Panc1 (cell line): ENCODE measurements around the gene YWHAQ. TPM values are rescaled to one million over a fixed set of nuclear protein-coding genes. Genes with fewer than 3 reads are reported as not detected.

ENCODE experiments used
- ATAC-seq: fragments of 200-7000 bp; cut with Tn5 transposase; 2 replicates; pipeline ENCODE4 v1.9.1; 2020; ENCODE audit warnings: mild to moderate bottlenecking, moderate library complexity
- BruUV-seq: library from RNA; stranded (reverse); fragments of 400-500 nt; replicated peaks from 2 replicates; lab custom pipeline; 2021; lab: Mats Ljungman, UMichigan
- CTCF ChIA-PET: fragments of 300-600 bp; sonication (Branson Sonifier 250); formaldehyde crosslinking; loops from one replicate; lab custom pipeline; 2022; ENCODE audit warnings: antibody characterized with exemption; lab: Charles Lee
- POLR2A ChIA-PET: fragments of 300-600 bp; sonication (Branson Sonifier 250); formaldehyde crosslinking; loops from one replicate; lab custom pipeline; 2022; ENCODE audit warnings: antibody characterized with exemption; lab: Charles Lee
- DNase-seq: peaks from one replicate; pipeline ENCODE4 v3.0.0-alpha.2; 2010; ENCODE audit warnings: low read depth, low spot score
- H3K27ac ChIP-seq: 2 replicates; pipeline ENCODE4 v1.5.1; 2011; ENCODE audit warnings: mild to moderate bottlenecking, low read length, inconsistent platforms
- H3K27me3 ChIP-seq: fragments of 200-500 bp; sonication (Bioruptor generic); 2 replicates; pipeline ENCODE4 v1.6.0; 2014; ENCODE audit warnings: low read length, inconsistent platforms; ENCODE audit not compliant: control insufficient read depth, insufficient read depth
- H3K36me3 ChIP-seq: fragments of 200-500 bp; sonication (Bioruptor generic); 2 replicates; pipeline ENCODE4 v1.5.1; 2014; ENCODE audit warnings: inconsistent platforms, mild to moderate bottlenecking, low read length, moderate library complexity; ENCODE audit not compliant: control insufficient read depth, insufficient read depth
- H3K4me1 ChIP-seq: 2 replicates; pipeline ENCODE4 v1.5.1; 2011; ENCODE audit warnings: inconsistent platforms, mild to moderate bottlenecking, low read length, moderate library complexity; ENCODE audit not compliant: control insufficient read depth, insufficient read depth
- H3K4me3 ChIP-seq, 2 experiments: 2 replicates each; pipeline ENCODE4 v1.5.1; 2011 to 2012; ENCODE audit warnings: low read depth in 2 of 2, low read length in 2 of 2, mild to moderate bottlenecking in 2 of 2, inconsistent platforms in 1 of 2, moderate library complexity in 1 of 2
- H3K9me3 ChIP-seq: fragments of 200-500 bp; sonication (Bioruptor generic); 2 replicates; pipeline ENCODE4 v1.5.1; 2014; ENCODE audit warnings: low read depth, mild to moderate bottlenecking, inconsistent platforms, low read length, moderate library complexity; ENCODE audit not compliant: control insufficient read depth, insufficient read depth
- POLR2AphosphoS5 ChIP-seq: IDR thresholded peaks from 2 replicates; pipeline ENCODE4 v1.6.1; 2012; ENCODE audit warnings: mild to moderate bottlenecking, low read depth, low read length, moderate library complexity
- SIN3A ChIP-seq: IDR thresholded peaks from 2 replicates; pipeline ENCODE4 v1.6.1; 2012; ENCODE audit warnings: low read depth, mild to moderate bottlenecking, low read length, moderate library complexity, borderline replicate concordance; ENCODE audit not compliant: insufficient read depth
- TCF7L2 ChIP-seq: IDR thresholded peaks from 2 replicates; pipeline ENCODE4 v1.6.1; 2011; ENCODE audit warnings: mild to moderate bottlenecking, low read depth, low read length, inconsistent platforms
- in situ Hi-C: cut with HindIII; loops from 2 replicates; pipeline ENCODE4 v1.10.0; 2016; ENCODE audit warnings: low sequenced_read_pairs, low pct_unique_long_range_greater_than_20kb
- intact Hi-C: fragments of 100-400 bp; cut with micrococcal nuclease; formaldehyde crosslinking; loops from one replicate; pipeline ENCODE4 v1.10.0; 2022; ENCODE audit not compliant: unreplicated experiment
- total RNA-seq: library from RNA; stranded (reverse); gene quantifications from one replicate; pipeline ENCODE4 v1.2.1, GENCODE V29; 2021; ENCODE audit not compliant: unreplicated experiment
- TF ChIP-seq, protein P1 (sequence below): fragments of 450-650 bp; IDR thresholded peaks from 2 replicates; pipeline ENCODE4 v1.5.1; 2017; ENCODE audit warnings: mild to moderate bottlenecking
- TF ChIP-seq, protein P2 (sequence below), 2 experiments: IDR thresholded peaks; 2 replicates each; pipeline ENCODE4 v1.6.1; 2011 to 2012; ENCODE audit warnings: low read depth in 2 of 2, control low read depth in 1 of 2, low read length in 1 of 2, mild to moderate bottlenecking in 1 of 2, moderate library complexity in 1 of 2; ENCODE audit not compliant: insufficient read depth in 1 of 2

The YWHAQ gene
- total RNA-seq, 1 experiment from 2014 or later: 683 TPM

DNA sequence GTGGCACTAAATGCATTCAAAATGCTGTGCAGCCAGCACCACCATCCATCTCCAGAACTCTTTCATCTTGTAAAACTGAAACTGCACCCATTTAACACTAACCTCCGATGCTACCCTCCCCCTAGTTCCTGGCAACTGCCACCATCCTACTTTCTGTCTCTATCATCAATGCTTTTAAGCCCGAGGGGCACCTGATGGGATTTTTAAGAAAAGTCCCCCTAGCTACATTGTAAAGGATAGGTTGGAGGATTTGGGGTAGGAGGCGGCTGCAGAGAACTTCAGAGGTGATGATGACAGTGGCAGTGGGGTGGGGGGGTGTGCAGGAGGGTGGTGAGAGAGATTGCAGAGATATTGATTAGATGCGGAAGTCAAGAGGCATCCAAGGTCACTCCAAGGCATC is 10.8 kb upstream of the YWHAQ start:
- H3K9me3 ChIP-seq: no peaks in the 10 kb centered on the region
- no peak overlapping the region for H3K4me3 ChIP-seq
- ATAC-seq: no peak
- no peaks in the 10 kb centered on the region for H3K27me3 ChIP-seq
- peaks cover 52% of the 10 kb centered on the region for H3K4me1 ChIP-seq
- intact Hi-C loops (no loop called here), in situ Hi-C loops (no loop called here)
- H3K27ac ChIP-seq: peak overlapping the region; percentile 86
- POLR2A ChIA-PET: no interaction called here
- CTCF ChIA-PET: no interaction called here
- no peak for DNase-seq
- no TSS peak for BruUV-seq
- TF ChIP-seq, protein P1, sequence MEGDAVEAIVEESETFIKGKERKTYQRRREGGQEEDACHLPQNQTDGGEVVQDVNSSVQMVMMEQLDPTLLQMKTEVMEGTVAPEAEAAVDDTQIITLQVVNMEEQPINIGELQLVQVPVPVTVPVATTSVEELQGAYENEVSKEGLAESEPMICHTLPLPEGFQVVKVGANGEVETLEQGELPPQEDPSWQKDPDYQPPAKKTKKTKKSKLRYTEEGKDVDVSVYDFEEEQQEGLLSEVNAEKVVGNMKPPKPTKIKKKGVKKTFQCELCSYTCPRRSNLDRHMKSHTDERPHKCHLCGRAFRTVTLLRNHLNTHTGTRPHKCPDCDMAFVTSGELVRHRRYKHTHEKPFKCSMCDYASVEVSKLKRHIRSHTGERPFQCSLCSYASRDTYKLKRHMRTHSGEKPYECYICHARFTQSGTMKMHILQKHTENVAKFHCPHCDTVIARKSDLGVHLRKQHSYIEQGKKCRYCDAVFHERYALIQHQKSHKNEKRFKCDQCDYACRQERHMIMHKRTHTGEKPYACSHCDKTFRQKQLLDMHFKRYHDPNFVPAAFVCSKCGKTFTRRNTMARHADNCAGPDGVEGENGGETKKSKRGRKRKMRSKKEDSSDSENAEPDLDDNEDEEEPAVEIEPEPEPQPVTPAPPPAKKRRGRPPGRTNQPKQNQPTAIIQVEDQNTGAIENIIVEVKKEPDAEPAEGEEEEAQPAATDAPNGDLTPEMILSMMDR: no peak
- TF ChIP-seq SIN3A (no peak), POLR2AphosphoS5 (no peak), TCF7L2 (no peak)
- TF ChIP-seq, protein P2, sequence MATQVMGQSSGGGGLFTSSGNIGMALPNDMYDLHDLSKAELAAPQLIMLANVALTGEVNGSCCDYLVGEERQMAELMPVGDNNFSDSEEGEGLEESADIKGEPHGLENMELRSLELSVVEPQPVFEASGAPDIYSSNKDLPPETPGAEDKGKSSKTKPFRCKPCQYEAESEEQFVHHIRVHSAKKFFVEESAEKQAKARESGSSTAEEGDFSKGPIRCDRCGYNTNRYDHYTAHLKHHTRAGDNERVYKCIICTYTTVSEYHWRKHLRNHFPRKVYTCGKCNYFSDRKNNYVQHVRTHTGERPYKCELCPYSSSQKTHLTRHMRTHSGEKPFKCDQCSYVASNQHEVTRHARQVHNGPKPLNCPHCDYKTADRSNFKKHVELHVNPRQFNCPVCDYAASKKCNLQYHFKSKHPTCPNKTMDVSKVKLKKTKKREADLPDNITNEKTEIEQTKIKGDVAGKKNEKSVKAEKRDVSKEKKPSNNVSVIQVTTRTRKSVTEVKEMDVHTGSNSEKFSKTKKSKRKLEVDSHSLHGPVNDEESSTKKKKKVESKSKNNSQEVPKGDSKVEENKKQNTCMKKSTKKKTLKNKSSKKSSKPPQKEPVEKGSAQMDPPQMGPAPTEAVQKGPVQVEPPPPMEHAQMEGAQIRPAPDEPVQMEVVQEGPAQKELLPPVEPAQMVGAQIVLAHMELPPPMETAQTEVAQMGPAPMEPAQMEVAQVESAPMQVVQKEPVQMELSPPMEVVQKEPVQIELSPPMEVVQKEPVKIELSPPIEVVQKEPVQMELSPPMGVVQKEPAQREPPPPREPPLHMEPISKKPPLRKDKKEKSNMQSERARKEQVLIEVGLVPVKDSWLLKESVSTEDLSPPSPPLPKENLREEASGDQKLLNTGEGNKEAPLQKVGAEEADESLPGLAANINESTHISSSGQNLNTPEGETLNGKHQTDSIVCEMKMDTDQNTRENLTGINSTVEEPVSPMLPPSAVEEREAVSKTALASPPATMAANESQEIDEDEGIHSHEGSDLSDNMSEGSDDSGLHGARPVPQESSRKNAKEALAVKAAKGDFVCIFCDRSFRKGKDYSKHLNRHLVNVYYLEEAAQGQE (IDR thresholded peaks at IDR 0.05; ENCODE audit: insufficient read depth in 1 of 2, low read depth in 2 of 2, low read length in 1 of 2): no peak
- no peaks in the 10 kb centered on the region for H3K36me3 ChIP-seq

DNA sequence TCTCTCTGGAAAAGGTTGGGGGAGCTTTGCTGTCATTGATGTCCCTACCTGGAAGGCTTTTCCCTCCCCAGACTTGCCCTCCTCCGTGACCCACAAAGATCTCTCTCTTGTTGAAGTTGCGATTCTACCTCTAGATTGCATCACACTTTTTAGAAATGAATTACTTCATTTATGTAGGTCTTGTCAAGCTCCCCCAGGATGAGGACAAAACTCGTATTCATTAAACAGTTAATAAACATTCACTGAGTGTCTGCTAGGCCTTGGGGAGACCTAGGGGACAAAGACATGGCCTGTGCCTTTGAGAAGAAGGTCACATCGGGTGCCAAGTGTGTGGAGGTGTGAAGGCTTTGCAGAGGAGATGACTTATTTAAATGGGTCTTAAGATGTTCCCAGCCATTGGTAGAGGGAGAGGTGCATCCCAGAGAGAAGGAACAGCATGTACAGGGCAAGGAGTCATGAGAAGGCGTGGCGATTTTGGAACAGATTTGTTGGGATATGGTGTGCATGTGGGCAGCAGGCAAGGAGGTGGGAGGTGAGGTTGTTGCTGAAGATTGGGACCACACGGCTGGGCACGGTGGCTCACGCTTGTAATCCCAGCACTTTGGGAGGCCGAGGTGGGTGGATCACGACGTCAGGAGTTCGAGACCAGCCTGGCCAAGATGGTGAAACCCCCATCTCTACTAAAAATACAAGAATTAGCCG is 9.8 kb upstream of the YWHAQ start:
- Histone ChIP-seq H3K27me3 (no peaks in the 10 kb centered on the region), H3K4me1 (peaks cover 58% of the 10 kb centered on the region), H3K9me3 (no peaks in the 10 kb centered on the region), H3K4me3 (no peak overlapping the region), H3K36me3 (no peaks in the 10 kb centered on the region), H3K27ac (peak overlapping the region; percentile 86)
- no TSS peak for BruUV-seq
- ATAC-seq (no peak), DNase-seq (no peak)
- intact Hi-C loops: no loop called here
- TF ChIP-seq TCF7L2: no peak
- TF ChIP-seq, protein P1: no peak
- CTCF ChIA-PET: no interaction called here
- POLR2A ChIA-PET: no interaction called here
- in situ Hi-C loops: no loop called here
